HG03066 (cell line): ENCODE data around the gene CARD10.

ENCODE experiments used
- ATAC-seq: cut with Tn5 transposase; IDR thresholded peaks from one replicate; pipeline ENCODE4 v1.9.1; 2021; ENCODE audit warnings: low read depth; ENCODE audit not compliant: unreplicated experiment

Gene CARD10

DNA sequence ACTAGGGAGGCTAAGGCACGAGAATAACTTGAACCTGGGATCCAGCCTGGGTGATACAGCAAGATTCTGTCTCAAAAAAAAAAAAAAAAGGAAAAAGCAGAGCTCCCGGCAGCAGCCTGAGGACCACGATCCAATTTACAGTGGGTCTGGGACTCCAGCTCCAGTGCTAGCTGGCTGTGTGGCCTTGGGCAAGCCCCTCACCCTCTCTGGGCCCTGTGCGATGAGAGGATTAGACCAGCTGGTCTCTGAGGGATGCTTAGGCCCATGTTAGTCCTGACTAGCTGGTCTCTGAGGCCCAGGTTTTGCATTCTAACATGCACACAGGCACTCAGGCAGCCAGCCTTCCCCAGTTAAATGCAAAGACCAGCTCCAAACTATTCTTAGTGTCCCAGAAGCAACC lies 13.7 kb downstream of the CARD10 start:
- no peak for ATAC-seq

DNA sequence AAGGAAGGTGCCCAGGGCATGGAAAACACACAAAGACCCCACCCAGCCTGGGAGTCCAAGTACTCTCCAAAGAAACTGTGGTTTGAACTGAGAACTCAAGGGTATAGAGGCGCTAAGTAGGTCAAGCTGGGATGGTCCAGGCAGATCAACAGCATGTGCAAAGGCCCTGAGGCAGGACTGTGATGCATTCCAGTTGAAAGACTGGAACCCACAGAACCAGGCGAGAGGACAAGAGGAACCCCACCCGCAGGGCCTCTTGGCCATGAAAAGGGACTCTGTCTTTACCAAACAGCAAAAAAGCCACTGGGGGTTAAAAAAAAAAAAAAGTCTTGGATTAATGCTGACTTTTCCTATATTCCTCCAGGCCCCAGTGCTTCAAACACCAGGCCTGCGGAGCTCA lies 14.3 kb downstream of the CARD10 start:
- ATAC-seq = no peak

DNA sequence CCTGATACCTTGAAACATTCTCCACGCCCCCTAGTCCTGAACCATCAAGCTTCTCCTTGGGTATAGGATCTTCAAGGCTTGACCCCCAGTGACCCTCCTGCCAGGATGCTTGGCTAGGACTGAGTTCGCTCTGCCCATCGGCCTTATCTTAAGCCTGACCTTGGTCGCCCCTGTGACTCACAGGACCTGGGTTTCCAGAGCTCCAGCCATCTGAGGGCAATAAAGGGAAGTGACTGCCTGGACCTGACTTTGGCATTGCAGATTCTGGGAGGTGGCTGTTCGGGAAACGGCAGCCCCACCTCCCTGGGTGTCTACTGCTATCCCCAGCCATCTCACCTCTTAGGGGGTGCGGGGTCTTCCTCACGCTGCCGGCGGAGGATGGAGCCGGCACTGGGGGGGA lies 15.4 kb downstream of the CARD10 start:
- ATAC-seq = no peak

DNA sequence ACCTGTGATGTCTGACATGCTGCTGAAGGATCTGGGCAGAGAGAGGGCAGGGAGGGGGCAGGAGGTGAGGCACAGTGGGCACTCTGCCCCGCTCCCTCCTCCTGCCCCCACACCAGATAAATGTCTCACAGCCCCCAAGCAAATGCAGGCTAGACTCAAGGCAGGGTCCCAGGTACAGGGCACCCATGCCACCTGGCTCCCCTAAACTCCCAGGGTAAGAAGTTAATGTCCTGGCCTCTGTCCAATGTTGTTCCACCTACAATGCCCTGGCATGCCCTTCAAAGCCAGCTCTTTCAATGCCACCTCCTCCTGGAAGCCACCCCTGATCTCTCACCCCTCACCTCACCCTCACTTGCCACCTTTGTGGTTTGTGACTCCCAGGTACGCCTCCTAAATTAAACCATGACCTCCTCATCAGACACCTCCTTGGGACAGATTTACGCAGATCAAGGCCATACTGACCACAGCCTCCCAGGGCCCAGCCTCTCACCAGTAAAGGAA lies 16.0 kb downstream of the CARD10 start:
- no peak for ATAC-seq

DNA sequence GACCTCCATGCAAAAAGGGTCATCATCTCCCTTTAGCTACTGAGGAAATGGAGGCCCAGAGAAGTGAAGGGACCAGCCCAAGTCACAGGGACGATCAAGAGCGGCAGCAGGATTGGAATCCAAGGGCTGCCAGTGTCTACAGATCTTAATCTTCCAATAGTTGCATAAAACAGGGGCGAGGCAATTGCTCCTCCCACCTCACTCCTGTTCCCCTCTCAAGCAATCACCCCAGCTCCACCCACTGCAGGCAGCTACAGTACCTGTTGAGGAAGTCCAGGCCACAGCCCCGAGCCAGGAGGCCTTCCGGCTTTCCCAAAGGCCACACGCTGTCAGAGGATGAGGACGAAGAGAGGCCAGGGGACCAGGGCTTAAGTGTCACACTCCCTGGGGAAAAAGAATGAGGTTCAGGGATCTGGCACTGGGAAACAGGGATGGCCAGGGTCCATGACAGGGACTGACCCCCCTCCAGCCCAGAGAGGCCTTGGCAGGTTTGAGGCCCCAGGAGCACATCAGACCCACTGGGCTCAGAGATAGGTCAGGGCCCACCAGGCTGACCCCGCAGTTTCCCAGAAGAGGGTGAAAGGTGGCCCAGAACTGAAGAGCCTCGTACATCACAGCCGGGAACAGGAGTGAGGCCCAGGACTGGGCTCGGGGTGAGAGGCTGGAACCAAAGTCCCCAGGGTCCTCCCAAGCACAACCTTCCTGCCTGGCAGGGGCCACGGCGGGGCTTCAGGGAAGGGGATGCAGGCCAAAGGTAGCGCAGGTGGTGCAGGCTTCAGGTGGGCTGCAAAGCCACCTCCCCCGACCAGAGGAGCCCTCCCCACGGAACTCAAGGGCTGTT lies 16.7 kb downstream of the CARD10 start:
- ATAC-seq = no peak

DNA sequence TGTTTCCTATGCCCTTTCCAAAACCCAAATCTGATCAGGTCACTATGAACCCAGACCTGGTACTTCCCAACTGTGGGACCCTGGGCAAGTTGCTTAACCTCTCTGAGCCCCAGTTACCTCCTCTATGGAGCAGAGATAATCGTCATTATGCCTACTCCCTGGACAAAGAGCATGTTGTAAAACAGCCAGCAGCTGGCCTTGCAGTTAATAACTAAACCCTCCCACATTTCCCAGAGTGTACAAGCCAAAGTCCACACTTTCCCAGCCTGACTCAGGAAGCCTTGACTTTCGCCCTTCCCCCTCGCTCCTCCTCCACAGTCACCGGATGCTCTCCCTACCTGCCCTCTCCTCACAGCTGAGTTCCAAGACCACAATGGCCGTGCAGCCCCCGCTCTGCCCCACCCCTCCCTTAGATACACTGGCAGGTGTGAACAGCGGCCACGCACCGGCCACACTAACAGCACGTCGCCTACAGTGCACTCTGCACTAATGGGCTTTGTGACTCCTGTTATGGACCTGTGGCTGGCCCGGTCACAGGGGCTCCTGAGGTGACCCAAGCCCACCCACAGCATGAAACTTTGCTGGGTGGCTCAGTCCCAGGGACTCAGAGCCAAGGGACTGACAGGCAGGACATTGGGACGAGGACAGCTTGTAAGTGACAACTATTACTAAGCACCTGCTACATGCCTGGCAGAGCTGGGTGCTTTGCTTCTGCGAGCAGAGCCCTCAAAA lies 17.4 kb downstream of the CARD10 start:
- ATAC-seq = no peak

DNA sequence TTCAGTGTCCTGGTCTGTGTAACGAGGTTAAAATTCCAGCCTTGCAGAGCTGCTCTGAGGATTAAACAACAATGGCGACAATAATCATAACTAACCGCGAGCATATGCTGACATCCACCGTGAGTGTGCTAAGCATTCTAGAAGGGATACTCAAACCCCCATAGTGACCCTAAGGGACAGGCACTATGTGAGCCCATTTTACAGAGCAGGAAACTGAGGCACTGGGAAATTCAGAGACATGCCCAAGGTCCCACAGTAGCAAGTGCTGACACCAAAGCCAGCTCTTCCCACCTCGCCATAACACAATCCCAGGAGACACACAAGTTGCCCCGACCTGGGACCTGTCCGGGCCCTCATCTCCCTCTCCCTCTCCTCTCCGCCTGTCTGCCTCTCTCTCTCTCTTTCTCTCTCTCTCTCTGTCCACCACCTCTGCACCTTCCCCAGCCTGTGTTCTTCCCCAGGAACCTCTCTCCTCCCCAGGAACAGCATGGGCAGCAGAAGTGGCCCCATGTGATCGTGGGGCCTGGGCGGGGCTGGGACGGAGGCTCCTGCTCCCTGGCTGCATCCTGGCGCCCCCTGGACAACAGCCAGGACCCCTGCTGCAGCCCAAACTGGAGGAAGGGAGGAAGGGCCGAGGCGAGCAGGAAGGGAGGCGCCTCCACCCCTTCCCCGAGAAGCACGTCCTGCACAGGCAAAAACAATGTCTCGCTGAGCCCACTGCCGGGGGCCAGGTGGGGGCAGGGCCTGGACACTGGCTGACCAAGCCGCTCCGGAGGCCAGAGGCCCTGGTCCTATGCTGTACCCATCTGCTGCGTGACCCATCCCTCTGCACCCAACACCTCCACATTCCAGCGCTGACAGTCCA lies 18.2 kb downstream of the CARD10 start:
- ATAC-seq = no peak

DNA sequence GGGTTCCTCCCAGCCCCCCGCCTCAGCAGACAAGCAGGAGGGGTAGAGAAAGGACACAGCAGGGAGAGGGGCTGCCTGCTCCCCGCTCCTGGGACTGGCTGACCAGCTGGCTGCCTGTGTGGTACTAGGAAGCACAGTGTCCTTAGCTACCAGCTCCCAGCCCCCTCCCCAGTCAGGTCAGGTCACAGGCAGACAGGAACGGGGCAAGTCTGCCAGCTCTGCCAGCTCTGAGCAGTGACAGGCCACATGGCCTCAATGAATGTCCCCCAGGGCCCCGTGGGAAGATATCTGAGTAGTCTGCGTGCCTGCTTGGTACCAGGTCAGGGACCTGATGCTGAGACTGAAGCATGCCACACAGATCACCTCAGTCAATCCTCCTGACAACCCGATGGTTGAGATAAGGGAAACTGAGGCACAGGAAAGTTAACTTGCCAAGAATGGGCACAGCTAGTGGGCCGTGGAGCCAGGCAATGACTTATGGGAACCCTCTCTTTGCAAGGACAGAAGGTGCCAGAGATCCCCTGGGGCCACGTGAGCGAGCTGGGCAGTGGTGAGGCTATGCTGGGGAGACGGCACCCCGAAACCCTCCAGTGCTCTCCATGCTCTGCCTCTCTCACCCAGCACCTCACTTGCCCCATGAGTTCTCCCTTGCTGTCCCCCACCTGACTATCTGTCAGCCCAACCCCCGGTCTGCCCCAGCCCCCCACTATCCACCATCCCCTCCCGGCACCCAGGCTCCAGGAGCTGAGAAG lies 19.2 kb downstream of the CARD10 start:
- no peak for ATAC-seq

DNA sequence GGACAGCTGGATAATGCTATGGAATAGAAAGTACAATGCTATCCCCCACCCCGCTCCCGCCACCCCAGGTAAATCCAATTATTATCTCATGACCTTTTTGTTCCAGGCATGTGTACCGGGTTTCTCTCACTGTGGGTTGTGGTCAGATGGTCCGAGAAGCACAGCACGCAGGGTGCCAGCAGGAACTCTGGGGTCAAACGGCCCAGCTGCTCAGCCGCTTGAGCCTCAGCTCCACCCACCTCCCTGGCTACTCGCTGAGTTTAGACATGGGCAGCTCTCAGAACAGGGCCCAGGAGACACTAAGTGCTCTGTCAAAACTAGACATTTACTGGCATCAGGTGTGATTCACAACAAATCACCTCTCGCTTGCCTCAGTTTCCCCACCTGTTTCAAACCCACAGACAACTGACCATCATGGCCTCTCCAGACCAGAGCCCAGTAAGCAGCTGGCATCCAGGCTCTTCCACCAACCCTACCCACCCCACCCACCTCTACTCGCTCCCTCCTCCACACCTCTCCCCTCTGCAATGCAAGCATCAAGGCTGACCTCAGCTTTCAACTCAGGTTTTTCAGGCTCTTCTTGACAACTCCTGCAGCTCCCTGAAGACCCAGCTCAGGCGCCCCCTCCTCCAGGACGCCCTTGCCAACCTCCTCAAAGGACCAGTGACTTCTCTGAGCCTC lies 20.0 kb downstream of the CARD10 start:
- no peak for ATAC-seq

DNA sequence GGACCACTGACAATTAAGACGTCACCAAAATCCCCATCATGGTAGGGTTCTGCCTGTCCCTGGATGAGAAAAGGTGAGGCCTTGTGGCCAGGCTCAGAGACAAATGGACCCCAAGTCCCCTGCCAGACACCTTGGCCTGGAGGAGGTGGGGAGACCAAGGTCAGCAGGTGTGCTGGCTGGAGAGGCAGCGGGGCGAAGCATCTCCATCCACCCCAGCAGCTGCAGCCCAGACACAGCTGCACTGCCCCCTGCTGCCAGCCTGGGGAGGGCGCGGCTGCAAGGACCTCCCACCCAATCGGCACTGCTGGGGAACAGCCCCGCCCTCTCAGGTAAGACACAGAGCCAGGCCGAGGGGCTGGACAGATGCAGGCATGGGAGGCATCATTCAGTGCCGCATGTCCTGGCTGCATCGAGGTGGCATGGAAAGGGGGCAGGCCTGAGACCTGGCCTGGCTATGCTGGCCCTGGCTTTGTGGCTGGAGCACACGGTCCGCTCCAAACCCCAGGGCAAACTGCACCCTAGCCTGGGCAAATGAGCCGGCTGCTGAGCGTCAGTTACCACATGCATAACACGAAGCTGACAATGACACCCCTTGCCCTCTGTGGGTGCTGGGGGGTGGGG lies 20.8 kb downstream of the CARD10 start:
- ATAC-seq = no peak

DNA sequence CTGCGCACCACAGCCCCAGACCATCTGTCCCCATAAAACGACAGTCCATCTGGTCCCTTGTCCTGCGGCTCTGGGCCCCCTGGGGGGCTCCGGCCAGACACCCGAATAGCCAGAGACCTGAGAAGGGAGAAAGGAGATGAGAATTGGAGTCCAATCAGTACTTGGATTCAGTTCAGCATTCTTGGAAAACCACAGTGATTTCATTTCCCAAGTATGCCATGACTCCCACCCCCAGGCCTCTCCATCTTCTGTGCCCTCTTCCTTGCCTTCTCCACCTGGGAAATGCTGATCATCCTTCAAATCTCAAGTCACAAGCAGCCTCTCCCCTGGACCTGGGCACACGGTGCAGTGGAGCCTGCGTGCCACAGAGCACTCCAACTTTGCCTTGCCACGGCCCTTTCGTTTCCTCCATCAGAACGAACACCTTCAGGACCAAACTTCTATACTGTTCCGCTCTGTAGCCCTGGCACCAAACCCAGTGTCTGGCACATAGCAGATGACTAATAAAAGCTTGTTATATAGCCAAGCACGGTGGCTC lies 22.1 kb downstream of the CARD10 start:
- ATAC-seq = no peak

DNA sequence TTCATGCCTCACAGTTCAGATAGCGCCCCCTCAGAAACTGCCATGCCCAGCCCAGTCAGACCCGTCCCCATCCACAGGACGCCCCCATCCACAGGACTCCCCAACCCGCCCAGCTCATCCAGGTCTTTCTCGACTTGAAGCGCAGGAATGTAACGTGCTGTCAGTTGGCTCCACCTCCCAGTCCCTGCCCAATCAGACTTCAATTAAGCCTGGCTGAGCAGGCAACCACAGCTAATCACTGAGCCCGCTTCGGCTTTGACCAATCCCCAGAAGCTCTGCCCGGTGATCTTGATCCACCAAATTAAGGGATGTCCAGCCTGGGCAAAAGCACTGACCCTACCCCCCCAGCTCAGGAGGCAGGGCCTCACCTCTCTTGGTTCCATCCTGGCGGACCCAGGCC lies 22.6 kb downstream of the CARD10 start:
- ATAC-seq = no peak

DNA sequence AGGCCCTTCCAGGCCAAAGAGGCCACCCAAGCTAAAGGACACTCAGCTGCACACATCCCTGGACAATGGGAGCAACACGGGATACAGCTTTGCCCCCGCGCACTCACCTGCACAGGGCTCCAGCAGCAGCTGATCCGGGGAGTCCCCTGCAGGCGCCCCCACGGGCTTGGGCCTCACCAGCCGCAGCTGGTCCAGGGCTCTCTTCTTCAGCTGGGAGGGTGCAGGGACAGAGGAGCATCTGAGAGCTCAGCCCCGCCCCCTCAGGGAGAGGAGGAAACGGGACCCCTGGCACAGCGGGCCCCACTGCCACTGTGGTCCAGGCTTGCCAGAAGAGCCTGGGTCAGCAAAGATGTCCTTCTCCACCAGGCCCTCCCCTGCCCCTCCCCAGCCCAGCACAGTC lies 25.2 kb downstream of the CARD10 start:
- no peak for ATAC-seq

DNA sequence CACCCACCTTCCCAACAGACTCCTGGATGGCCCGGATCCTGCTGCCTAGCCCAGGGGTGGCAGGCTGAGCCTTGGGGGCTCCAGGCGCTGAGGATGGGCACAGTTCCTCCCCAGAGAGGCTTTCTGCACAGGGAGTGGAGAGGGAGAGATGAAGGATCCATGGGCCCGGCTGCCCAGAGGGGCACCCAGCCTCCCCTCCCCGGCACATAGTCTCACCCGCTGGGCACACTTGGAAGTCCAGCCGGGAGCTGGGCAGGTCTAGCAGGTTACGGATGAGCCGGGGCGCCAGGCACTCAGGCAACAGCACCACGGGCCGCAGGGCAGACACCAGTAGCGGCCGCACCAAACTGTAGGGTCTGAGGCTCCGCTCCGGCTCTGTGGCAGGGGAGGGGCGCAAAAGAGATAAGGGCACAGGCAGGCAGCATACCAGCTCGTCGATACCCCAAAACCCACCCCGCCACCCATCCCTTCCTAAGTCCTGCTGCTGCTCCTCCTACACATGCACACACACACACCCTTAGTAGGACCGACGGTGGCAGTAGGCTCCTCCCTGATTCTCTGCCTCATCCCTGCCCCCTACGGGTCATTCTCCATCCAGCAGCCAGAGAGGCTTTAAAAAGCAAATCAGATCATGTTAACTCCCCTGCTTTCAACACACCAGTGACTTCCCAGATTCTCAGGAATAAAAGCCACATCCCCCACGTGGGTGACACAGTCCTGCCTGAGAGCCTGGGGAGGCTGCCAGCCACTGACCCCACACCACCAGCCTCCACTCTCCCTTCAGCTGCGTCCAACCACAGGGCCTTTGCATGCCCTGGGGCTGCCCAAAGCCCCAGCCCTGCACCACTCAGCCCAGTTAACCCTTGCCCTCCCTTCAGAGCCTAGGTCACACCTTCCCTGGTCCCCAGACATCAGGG lies 26.5 kb downstream of the CARD10 start:
- no peak for ATAC-seq

DNA sequence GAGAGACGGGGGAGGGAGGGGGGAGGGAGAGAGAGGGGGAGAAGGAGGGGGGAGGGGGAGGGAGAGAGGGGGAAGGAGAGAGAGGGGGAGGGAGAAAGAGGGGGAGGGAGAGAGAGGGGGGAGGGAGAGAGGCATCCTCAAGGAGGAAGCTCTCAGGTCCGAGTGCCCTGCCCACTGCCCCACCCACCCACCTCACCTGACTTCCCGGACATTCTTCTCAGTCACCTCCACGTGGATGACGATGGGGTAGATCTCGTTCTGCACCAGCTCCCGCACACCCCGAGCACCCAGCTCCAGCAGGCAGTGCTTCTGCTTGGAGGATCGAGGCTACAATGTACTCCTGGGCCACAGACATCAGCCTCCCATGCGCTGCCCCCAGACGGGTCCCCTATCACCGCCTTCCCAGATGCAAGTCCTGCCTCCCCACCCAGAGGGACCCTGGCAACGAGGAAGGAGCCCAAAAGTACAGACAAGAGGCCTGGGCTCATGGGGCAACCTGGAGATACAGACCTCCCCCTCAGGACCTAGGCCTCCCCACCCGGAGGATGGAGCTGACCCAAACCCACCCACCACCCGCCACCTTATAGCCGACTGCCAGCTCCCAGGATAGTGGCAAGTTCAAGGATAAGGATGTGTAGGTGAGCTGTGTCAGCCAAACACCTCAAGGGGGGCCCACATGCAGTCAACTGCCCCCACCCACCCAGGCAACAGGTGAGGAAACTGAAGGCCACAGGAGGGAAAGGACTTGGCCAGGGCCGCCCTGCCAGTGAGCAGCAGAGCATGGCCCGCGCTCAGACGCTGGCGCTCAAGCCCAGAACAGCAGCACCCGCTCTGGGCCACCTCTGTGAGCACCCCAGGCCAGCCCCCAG lies 27.4 kb downstream of the CARD10 start:
- ATAC-seq = no peak

DNA sequence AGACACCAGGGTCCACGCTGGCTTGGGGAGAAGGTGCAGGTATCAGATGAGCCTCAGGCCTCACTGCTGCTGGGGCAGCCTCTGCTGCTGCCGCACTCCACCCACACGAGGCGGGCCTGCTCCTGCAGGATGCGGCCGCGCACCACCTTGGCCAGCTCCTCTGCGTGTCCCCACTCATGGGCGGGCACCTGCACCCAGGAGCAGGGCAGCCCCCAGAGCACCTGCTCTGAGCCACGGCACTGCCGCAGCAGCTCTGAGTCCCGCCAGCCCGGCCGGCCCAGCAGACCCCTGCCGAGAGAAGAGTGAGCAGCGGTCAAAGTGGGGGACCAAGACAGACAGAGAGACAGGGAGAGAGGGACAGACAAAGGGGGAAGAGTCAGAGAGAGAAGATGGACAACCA lies 28.1 kb downstream of the CARD10 start:
- ATAC-seq = no peak

DNA sequence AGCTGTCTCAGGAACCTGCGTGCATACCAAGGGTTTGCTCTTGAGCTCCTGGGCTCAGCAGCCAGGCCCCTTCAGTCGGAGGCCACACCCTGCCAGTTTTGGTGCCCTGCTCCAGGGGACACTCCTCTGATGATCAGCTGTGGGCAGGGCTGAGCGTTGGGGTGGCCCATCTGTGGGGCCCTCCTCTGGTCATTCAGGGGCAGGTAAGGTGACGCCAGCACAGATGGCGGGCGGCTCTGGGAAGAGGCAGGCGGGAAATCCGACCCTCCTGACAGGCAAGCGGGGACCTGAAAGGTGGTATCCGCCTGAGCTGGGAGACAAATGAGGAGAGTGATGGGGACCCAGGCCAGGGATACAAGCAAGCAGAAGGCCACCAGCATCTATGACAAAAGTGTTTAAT lies 29.2 kb downstream of the CARD10 start:
- ATAC-seq = no peak
